ENCODE measurements around the gene NFIA. TPM values are rescaled to one million over a fixed set of nuclear protein-coding genes. Genes with fewer than 3 reads are reported as not detected.

The NFIA gene
- total and polyA plus RNA-seq, 9 of the 15 experiments (the other 6 are each of a cell fraction or from before 2014, with no cell fraction given): 5.3 to 24.9 (median 9.8) TPM

GRCh38 chr1:61104220-61104671, 21.9 kb downstream of the NFIA start:
- ATAC-seq (peak; percentile 79), FAIRE-seq (peak; percentile 15), DNase-seq (ENCODE audit: extremely low read depth in 1 of 4, low spot score in 3 of 4) (peak in 1 of 4 experiments; percentile 55)
- WGBS (ENCODE audit: insufficient coverage, low coverage, missing lambda C conversion rate): 0% methylated on average over 3 of the region's 3 CpGs
- H2AFZ ChIP-seq (ENCODE audit: low read depth, low read length): no peak overlapping the region
- H3K4me2 ChIP-seq (ENCODE audit: insufficient read depth, low read length): peak overlapping the region; percentile 19; the same call in 1 of the 2 replicates
- H3K9me3 ChIP-seq (replicated peaks; ENCODE audit: control insufficient read depth, insufficient read depth, low read depth, low read length): peaks cover 9% of the 10 kb centered on the region
- peak overlapping the region in 1 of 2 experiments; percentile 17; a peak in 1 of 4 replicates for H3K9ac ChIP-seq (ENCODE audit: insufficient read depth in 1 of 2, low read depth in 2 of 2, low read length in 2 of 2)
- peaks cover 0 to 9% of the 10 kb centered on the region in 2 experiments; a peak in 3 of 5 replicates for H3K4me1 ChIP-seq (replicated peaks in 1 of 2; ENCODE audit: control insufficient read depth in 2 of 2, insufficient read depth in 2 of 2, low read length in 2 of 2)
- BruUV-seq (replicated peaks): no TSS peak
- H3K79me2 ChIP-seq (ENCODE audit: control insufficient read depth, insufficient read depth, low read length): peaks cover 99% of the 10 kb centered on the region
- peak overlapping the region; percentile 68; the same call in 2 of the 3 replicates for H3K27ac ChIP-seq (ENCODE audit: extremely low read depth, low read depth, low read length)
- H3K27me3 ChIP-seq (ENCODE audit: control insufficient read depth in 2 of 2, insufficient read depth in 2 of 2, low read length in 2 of 2): no peaks in the 10 kb centered on the region
- H3K36me3 ChIP-seq (ENCODE audit: control insufficient read depth, insufficient read depth, low read length): peaks cover 11% of the 10 kb centered on the region; the same call in 2 of the 3 replicates
- ChIA-PET POLR2A (interaction anchor here (0.6 to 1.6 kb wide), 5 partner anchors 9 to 422 kb away, joined by 3 to 8 read pairs (median 5); no protein-coding TSS in a partner anchor), CTCF (ENCODE audit: low intra/inter-chr PET ratio) (no interaction called here)
- no peaks in the 10 kb centered on the region for H4K20me1 ChIP-seq (replicated peaks; ENCODE audit: control insufficient read depth, insufficient read depth, low read length)
- no peak overlapping the region for H3K4me3 ChIP-seq
- H3K9me1 ChIP-seq (ENCODE audit: control insufficient read depth, insufficient read depth, low read length): no peaks in the 10 kb centered on the region
- in situ Hi-C loops (cut with MboI): no loop called here
- intact Hi-C loops (cut with micrococcal nuclease): no loop called here
- no peak for TF ChIP-seq TFAP4 (CRISPR knock-in tag; IDR thresholded peaks at IDR 0.05; ENCODE audit: borderline replicate concordance)
- TF ChIP-seq HMGXB4 (CRISPR knock-in tag; IDR thresholded peaks at IDR 0.05): no peak
- TF ChIP-seq ARID3A (IDR thresholded peaks at IDR 0.05; ENCODE audit: borderline replicate concordance, low read depth, low read length): peak; percentile 13; the same call in 1 of the 2 replicates
- peak; percentile 55 for TF ChIP-seq SMARCA4 (IDR thresholded peaks at IDR 0.05)
- peak; percentile 57; the same call in 1 of the 2 replicates for TF ChIP-seq ETV1 (tag; conservative IDR thresholded peaks at IDR 0.05; ENCODE audit: low read depth)
- no peak for TF ChIP-seq ZBTB7A (IDR thresholded peaks at IDR 0.05; ENCODE audit: borderline replicate concordance, control insufficient read depth, low read depth, low read length)
- no peak for TF ChIP-seq HDAC3 (IDR thresholded peaks at IDR 0.05; ENCODE audit: borderline replicate concordance, partially characterized antibody)
- no peak for TF ChIP-seq ZNF398 (CRISPR knock-in tag; IDR thresholded peaks at IDR 0.05)
- 0 out of 2 replicates have a peak, but pooled peaks have one; percentile 39 for TF ChIP-seq SMARCE1 (IDR thresholded peaks at IDR 0.05)
- TF ChIP-seq CBFA2T3 (IDR thresholded peaks at IDR 0.05): peak; percentile 27; the same call in 1 of the 2 replicates
- TF ChIP-seq ELF4 (CRISPR knock-in tag; IDR thresholded peaks at IDR 0.05): no peak
- TF ChIP-seq HDAC2 (IDR thresholded peaks at IDR 0.05): 0 out of 2 replicates have a peak, but pooled peaks have one; percentile 36
- peak; percentile 61 for TF ChIP-seq DPF2 (IDR thresholded peaks at IDR 0.05)
- peak; percentile 15 for TF ChIP-seq DACH1 (IDR thresholded peaks at IDR 0.05; ENCODE audit: partially characterized antibody)
- no peak for TF ChIP-seq ZNF212 (CRISPR knock-in tag; IDR thresholded peaks at IDR 0.05)
